ENCODE results near the gene TPRG1L. TPM values are rescaled to one million over a fixed set of nuclear protein-coding genes. Genes with fewer than 3 reads are reported as not detected.
A peak's percentile ranks its signal among the peaks of the same experiment; 100 is the strongest.

The TPRG1L gene
- total and polyA plus RNA-seq, 2 donors from 2014 or later = 37.1 to 72.4 TPM

DNA sequence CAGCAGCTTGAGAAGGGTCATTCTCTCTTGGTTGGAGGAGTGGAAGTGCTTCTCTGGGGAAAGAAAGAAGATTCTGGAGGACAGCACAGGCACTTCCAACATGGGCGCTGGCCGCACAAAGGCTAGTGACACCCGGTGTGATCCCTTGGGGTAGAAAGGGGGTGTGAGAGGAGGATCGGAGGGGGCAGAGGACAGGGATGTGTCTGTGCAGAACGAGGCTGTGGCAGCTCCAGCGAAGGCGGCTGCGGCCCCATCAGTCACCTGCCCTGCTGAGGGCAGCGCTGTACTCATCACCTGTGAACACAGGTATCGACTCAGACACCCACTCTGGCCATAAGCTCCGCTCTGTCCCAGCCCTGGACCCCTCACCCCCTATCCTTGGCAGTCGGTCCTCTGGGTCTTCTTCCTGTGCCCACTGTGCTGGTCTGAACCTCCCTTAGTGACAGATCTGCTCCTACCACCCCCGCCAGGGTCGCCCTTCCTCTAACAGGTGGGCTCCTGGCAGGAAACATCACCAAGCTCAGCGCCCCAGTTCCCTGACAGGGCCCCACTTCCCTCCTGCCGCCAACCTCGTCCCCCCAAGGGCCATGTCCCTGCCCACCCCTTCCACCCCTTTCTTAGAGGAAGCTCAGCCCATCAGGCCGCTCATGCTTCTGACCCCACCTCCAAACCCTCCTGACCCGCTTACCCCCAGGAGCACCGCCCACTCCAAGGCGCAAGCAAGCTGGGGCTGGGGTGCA, 47.6 kb downstream of the TPRG1L start:
- Histone ChIP-seq H3K4me3 (ENCODE audit: low read length in 3 of 3) (no peak overlapping the region), H3K27me3 (ENCODE audit: control insufficient read depth, insufficient read depth, low read length) (no peaks in the 10 kb centered on the region), H3K4me1 (ENCODE audit: control insufficient read depth in 2 of 3, insufficient read depth in 2 of 3, low read depth in 1 of 3, low read length in 3 of 3) (peaks cover 0 to 5% (median 0%) of the 10 kb centered on the region in 3 donors), H3K36me3 (ENCODE audit: control insufficient read depth in 2 of 3, insufficient read depth in 3 of 3, low read length in 3 of 3) (no peaks in the 10 kb centered on the region), H3K27ac (ENCODE audit: low read depth in 2 of 2, low read length in 2 of 2) (no peak overlapping the region), H3K9ac (ENCODE audit: low read length in 3 of 3) (no peak overlapping the region), H3K9me3 (ENCODE audit: control insufficient read depth in 2 of 3, insufficient read depth in 1 of 3, low read length in 3 of 3) (no peaks in the 10 kb centered on the region)
- intact Hi-C loops (cut with DNase I) = no loop called here
- peak in 1 of 5 donors; percentile 67 for DNase-seq
- no peak for FAIRE-seq
- TF ChIP-seq, protein P1, sequence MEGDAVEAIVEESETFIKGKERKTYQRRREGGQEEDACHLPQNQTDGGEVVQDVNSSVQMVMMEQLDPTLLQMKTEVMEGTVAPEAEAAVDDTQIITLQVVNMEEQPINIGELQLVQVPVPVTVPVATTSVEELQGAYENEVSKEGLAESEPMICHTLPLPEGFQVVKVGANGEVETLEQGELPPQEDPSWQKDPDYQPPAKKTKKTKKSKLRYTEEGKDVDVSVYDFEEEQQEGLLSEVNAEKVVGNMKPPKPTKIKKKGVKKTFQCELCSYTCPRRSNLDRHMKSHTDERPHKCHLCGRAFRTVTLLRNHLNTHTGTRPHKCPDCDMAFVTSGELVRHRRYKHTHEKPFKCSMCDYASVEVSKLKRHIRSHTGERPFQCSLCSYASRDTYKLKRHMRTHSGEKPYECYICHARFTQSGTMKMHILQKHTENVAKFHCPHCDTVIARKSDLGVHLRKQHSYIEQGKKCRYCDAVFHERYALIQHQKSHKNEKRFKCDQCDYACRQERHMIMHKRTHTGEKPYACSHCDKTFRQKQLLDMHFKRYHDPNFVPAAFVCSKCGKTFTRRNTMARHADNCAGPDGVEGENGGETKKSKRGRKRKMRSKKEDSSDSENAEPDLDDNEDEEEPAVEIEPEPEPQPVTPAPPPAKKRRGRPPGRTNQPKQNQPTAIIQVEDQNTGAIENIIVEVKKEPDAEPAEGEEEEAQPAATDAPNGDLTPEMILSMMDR (IDR thresholded peaks at IDR 0.05; ENCODE audit: borderline replicate concordance, extremely low read depth, insufficient read depth) = no peak

DNA sequence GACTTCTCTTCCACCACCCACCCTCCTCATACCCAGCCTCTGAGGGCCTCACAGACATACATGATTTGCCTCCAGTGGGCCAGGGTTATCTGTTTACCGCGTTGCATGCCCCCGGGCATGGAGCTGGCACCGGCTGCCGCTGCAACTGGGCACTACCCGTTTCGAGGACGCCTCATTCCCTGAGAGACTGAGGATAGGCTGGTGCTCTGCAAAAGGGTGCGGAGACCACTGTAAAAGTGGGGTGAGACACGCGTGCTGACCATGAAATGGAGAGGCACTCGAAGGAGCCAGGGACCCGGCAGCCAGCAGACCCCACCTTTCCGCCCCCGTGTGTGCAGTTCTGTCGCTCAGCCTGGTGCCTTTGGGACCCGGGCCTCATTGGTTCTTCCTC, 48.2 kb downstream of the TPRG1L start:
- TF ChIP-seq, protein P1 (IDR thresholded peaks at IDR 0.05; ENCODE audit: borderline replicate concordance, extremely low read depth, insufficient read depth) = no peak
- H3K27ac ChIP-seq (ENCODE audit: low read depth in 2 of 2, low read length in 2 of 2) = no peak overlapping the region
- no peak for FAIRE-seq
- no peaks in the 10 kb centered on the region for H3K9me3 ChIP-seq (ENCODE audit: control insufficient read depth in 2 of 3, insufficient read depth in 1 of 3, low read length in 3 of 3)
- H3K9ac ChIP-seq (ENCODE audit: low read length in 3 of 3) = no peak overlapping the region
- intact Hi-C loops (cut with DNase I) = no loop called here
- H3K36me3 ChIP-seq (ENCODE audit: control insufficient read depth in 2 of 3, insufficient read depth in 3 of 3, low read length in 3 of 3) = no peaks in the 10 kb centered on the region
- no peaks in the 10 kb centered on the region for H3K27me3 ChIP-seq (ENCODE audit: control insufficient read depth, insufficient read depth, low read length)
- no peak overlapping the region for H3K4me3 ChIP-seq (ENCODE audit: low read length in 3 of 3)
- peaks cover 0 to 5% (median 0%) of the 10 kb centered on the region in 3 donors for H3K4me1 ChIP-seq (ENCODE audit: control insufficient read depth in 2 of 3, insufficient read depth in 2 of 3, low read depth in 1 of 3, low read length in 3 of 3)
- no peak for DNase-seq

DNA sequence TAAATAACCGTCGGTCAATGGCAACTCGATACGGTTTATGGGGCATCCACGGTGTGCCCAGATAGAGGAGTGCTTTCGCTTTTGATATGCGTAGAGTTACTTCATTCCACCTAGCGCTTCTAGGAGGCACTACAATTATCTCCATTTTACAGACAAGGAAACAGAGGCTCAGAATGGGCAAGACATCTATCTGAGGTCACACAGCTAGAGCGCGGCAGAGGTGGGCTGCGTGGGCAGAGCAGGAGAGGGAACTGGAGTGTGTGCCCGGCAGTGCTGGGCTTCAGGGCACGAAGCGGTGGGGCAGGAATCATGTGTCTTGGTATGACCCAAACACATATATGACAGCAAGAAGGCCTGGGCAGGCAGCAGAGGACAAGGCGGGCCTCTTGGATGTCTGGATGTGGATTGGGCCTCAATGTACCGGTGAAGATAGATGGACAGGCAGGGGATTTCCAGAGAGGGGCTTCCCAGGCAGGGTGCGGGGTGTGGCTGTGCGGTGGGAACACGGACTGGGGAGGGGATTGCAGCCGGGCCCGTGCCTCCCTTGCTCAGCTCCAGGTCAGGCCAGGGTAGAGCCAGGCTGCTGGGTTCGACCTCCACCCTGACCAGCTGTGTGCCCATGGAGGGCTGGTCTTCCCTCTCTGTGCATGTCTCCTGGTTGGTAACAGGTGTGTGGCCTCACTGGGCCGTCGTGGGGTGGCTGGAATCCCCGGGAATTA, 48.7 kb downstream of the TPRG1L start:
- H3K9ac ChIP-seq (ENCODE audit: low read length in 3 of 3) = no peak overlapping the region
- H3K27me3 ChIP-seq (ENCODE audit: control insufficient read depth, insufficient read depth, low read length) = no peaks in the 10 kb centered on the region
- peak in 1 of 5 donors; percentile 60 for DNase-seq
- no peaks in the 10 kb centered on the region for H3K9me3 ChIP-seq (ENCODE audit: control insufficient read depth in 2 of 3, insufficient read depth in 1 of 3, low read length in 3 of 3)
- TF ChIP-seq, protein P1 (IDR thresholded peaks at IDR 0.05; ENCODE audit: borderline replicate concordance, extremely low read depth, insufficient read depth) = no peak
- no peak overlapping the region for H3K4me3 ChIP-seq (ENCODE audit: low read length in 3 of 3)
- H3K27ac ChIP-seq (ENCODE audit: low read depth in 2 of 2, low read length in 2 of 2) = no peak overlapping the region
- FAIRE-seq = no peak
- H3K36me3 ChIP-seq (ENCODE audit: control insufficient read depth in 2 of 3, insufficient read depth in 3 of 3, low read length in 3 of 3) = no peaks in the 10 kb centered on the region
- intact Hi-C loops (cut with DNase I) = no loop called here
- H3K4me1 ChIP-seq (ENCODE audit: control insufficient read depth in 2 of 3, insufficient read depth in 2 of 3, low read depth in 1 of 3, low read length in 3 of 3) = peaks cover 0 to 5% (median 0%) of the 10 kb centered on the region in 3 donors

Measured in kidney (tissue), 14 donors.